OCI-LY7 (cell line): ENCODE measurements around the gene VTI1A. TPM values are rescaled to one million over a fixed set of nuclear protein-coding genes. Genes with fewer than 3 reads are reported as not detected.

Experiments
- BruUV-seq: library from RNA; stranded (reverse); fragments of 400-500 nt; replicated peaks from 2 replicates; lab custom pipeline; 2021; lab: Mats Ljungman, UMichigan
- CTCF ChIA-PET: fragments of 300-600 bp; sonication (Branson Sonifier 250); formaldehyde crosslinking; loops from one replicate; lab custom pipeline; 2022; ENCODE audit warnings: antibody characterized with exemption; ENCODE audit not compliant: unreplicated experiment; lab: Charles Lee
- POLR2A ChIA-PET: fragments of 300-600 bp; sonication (Branson Sonifier 250); formaldehyde crosslinking; loops from one replicate; lab custom pipeline; 2022; ENCODE audit warnings: antibody characterized with exemption; lab: Charles Lee
- DNase-seq: peaks from one replicate; pipeline ENCODE4 v3.0.0-alpha.2; 2015; ENCODE audit warnings: low spot score
- H2AFZ ChIP-seq: fragments of 200-600 bp; sonication (generic), shearing (Covaris generic); 2 replicates; pipeline ENCODE4 v1.6.1; 2014; ENCODE audit warnings: mild to moderate bottlenecking, antibody characterized with exemption, low read length, moderate library complexity
- H3K27ac ChIP-seq: fragments of 200-600 bp; sonication (generic); 2 replicates; pipeline ENCODE4 v1.5.1; 2014; ENCODE audit warnings: mixed run types, low read depth, mild to moderate bottlenecking, moderate library complexity, low read length, inconsistent platforms; ENCODE audit not compliant: poor library complexity, severe bottlenecking
- H3K36me3 ChIP-seq: fragments of 200-600 bp; sonication (generic); 2 replicates; pipeline ENCODE4 v1.6.1; 2014; ENCODE audit warnings: mild to moderate bottlenecking, antibody characterized with exemption, low read length, moderate library complexity, mixed read lengths; ENCODE audit not compliant: insufficient read depth
- H3K4me1 ChIP-seq: fragments of 200-600 bp; sonication (generic); 2 replicates; pipeline ENCODE4 v1.5.1; 2014; ENCODE audit warnings: mild to moderate bottlenecking, low read length; ENCODE audit not compliant: insufficient read depth, poor library complexity, severe bottlenecking
- H3K4me2 ChIP-seq: fragments of 200-600 bp; sonication (generic); 2 replicates; pipeline ENCODE4 v1.6.1; 2014; ENCODE audit warnings: mild to moderate bottlenecking, low read length
- H3K4me3 ChIP-seq: fragments of 200-600 bp; sonication (generic); 2 replicates; pipeline ENCODE4 v1.5.1; 2014; ENCODE audit warnings: mild to moderate bottlenecking, low read depth, low read length; ENCODE audit not compliant: poor library complexity, severe bottlenecking
- H3K79me2 ChIP-seq: fragments of 200-600 bp; sonication (generic); 2 replicates; pipeline ENCODE4 v1.6.1; 2016; ENCODE audit warnings: low read depth, mild to moderate bottlenecking, low read length, moderate library complexity, mixed read lengths; ENCODE audit not compliant: insufficient read depth
- H3K9me2 ChIP-seq: fragments of 200-600 bp; sonication (generic); 2 replicates; pipeline ENCODE4 v1.6.1; 2016; ENCODE audit warnings: mild to moderate bottlenecking, low read length, mixed read lengths; ENCODE audit not compliant: insufficient read depth
- H3K9me3 ChIP-seq: fragments of 200-600 bp; sonication (generic); 2 replicates; pipeline ENCODE4 v1.6.1; 2014; ENCODE audit warnings: mild to moderate bottlenecking, mixed run types, low read length, mixed read lengths
- H4K20me1 ChIP-seq: fragments of 200-600 bp; sonication (generic); 2 replicates; pipeline ENCODE4 v1.6.1; 2014; ENCODE audit warnings: mild to moderate bottlenecking, antibody characterized with exemption, low read length, moderate library complexity, mixed read lengths; ENCODE audit not compliant: insufficient read depth
- EZH2phosphoT487 ChIP-seq: fragments of 200-600 bp; sonication (generic); IDR thresholded peaks from 2 replicates; pipeline ENCODE4 v1.6.1; 2018; ENCODE audit warnings: low read depth, borderline replicate concordance, mild to moderate bottlenecking, mixed run types, antibody characterized with exemption, low read length, moderate library complexity, mixed read lengths
- intact Hi-C: fragments of 100-400 bp; cut with micrococcal nuclease; formaldehyde crosslinking; loops from one replicate; pipeline ENCODE4 v1.10.0; 2022; ENCODE audit not compliant: unreplicated experiment
- total RNA-seq, 2 experiments: library from RNA; depleted of rRNA in 1 of 2; stranded (reverse); fragments of >200 nt in 1 of 2; shearing (Covaris generic) in 1 of 2; gene quantifications; 2 replicates each; pipeline ENCODE4 v1.2.3, GENCODE V29; 2014 to 2022
- TF ChIP-seq, protein P1 (sequence below): fragments of 200-600 bp; sonication (generic); conservative IDR thresholded peaks from 2 replicates; pipeline ENCODE4 v1.5.1; 2014; ENCODE audit warnings: mild to moderate bottlenecking, antibody characterized with exemption, low read length, moderate library complexity, mixed read lengths

The VTI1A gene
- total RNA-seq, 2 experiments from 2014 or later, result 39.4 to 45.2 TPM

DNA sequence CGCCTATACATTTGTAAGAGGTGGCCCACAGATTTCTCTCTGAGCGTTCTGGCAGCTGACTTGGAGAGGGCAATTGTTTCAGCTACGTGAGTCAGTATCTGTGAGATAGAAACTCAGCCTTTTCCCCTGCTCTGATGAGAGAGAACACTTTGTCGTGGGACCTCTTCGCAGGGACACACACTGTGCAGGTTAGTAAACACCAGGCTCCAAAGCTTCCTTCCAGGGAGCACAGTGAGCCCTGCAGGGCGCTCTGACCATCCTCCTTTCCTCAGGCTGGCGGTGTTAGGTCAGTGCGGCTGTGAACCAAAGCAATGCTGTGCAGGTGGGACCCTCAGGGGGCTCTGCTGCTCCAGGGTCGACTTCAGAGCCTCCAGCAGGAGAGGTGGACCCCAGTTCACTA, 350.8 kb downstream of the VTI1A start:
- CTCF ChIA-PET, result no interaction called here
- no peak overlapping the region for H3K4me2 ChIP-seq
- POLR2A ChIA-PET, result no interaction called here
- TF ChIP-seq, protein P1, sequence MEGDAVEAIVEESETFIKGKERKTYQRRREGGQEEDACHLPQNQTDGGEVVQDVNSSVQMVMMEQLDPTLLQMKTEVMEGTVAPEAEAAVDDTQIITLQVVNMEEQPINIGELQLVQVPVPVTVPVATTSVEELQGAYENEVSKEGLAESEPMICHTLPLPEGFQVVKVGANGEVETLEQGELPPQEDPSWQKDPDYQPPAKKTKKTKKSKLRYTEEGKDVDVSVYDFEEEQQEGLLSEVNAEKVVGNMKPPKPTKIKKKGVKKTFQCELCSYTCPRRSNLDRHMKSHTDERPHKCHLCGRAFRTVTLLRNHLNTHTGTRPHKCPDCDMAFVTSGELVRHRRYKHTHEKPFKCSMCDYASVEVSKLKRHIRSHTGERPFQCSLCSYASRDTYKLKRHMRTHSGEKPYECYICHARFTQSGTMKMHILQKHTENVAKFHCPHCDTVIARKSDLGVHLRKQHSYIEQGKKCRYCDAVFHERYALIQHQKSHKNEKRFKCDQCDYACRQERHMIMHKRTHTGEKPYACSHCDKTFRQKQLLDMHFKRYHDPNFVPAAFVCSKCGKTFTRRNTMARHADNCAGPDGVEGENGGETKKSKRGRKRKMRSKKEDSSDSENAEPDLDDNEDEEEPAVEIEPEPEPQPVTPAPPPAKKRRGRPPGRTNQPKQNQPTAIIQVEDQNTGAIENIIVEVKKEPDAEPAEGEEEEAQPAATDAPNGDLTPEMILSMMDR, result no peak
- TF ChIP-seq EZH2phosphoT487, result no peak
- H3K9me2 ChIP-seq, result no peaks in the 10 kb centered on the region
- H4K20me1 ChIP-seq, result no peaks in the 10 kb centered on the region
- H3K9me3 ChIP-seq, result no peaks in the 10 kb centered on the region
- no peak for DNase-seq
- no peaks in the 10 kb centered on the region for H3K79me2 ChIP-seq
- no peak overlapping the region for H3K4me3 ChIP-seq
- H3K4me1 ChIP-seq, result no peaks in the 10 kb centered on the region
- no peak overlapping the region for H3K27ac ChIP-seq
- H2AFZ ChIP-seq, result no peak overlapping the region
- H3K36me3 ChIP-seq, result no peaks in the 10 kb centered on the region
- no TSS peak for BruUV-seq
- intact Hi-C loops, result no loop called here

DNA sequence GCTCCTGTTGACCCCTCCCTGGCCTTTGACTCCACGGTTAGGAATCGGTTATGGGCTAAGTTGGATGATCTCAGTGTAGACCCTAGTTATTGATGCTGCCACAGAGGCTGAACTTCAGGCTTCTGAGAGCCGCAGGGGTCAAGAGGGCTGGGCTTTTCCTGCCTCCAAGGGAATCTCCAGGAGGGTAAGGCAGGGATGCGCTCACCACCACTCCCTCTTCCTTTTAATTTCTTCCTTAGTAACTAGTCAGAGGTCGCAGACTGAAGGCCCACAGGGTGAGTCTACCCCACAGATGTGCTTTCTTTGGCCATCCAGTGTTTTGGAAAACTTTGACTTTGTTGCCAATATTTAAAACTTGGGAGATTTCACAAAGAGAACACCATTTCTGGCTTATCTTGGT, 352.0 kb downstream of the VTI1A start:
- Histone ChIP-seq H3K4me3 (no peak overlapping the region), H3K79me2 (no peaks in the 10 kb centered on the region), H3K4me2 (no peak overlapping the region), H4K20me1 (no peaks in the 10 kb centered on the region), H3K9me2 (no peaks in the 10 kb centered on the region), H2AFZ (no peak overlapping the region), H3K27ac (no peak overlapping the region), H3K9me3 (no peaks in the 10 kb centered on the region), H3K36me3 (no peaks in the 10 kb centered on the region), H3K4me1 (no peaks in the 10 kb centered on the region)
- DNase-seq, result no peak
- TF ChIP-seq EZH2phosphoT487, result no peak
- TF ChIP-seq, protein P1, result no peak
- intact Hi-C loops, result no loop called here
- ChIA-PET CTCF (no interaction called here), POLR2A (no interaction called here)
- no TSS peak for BruUV-seq

DNA sequence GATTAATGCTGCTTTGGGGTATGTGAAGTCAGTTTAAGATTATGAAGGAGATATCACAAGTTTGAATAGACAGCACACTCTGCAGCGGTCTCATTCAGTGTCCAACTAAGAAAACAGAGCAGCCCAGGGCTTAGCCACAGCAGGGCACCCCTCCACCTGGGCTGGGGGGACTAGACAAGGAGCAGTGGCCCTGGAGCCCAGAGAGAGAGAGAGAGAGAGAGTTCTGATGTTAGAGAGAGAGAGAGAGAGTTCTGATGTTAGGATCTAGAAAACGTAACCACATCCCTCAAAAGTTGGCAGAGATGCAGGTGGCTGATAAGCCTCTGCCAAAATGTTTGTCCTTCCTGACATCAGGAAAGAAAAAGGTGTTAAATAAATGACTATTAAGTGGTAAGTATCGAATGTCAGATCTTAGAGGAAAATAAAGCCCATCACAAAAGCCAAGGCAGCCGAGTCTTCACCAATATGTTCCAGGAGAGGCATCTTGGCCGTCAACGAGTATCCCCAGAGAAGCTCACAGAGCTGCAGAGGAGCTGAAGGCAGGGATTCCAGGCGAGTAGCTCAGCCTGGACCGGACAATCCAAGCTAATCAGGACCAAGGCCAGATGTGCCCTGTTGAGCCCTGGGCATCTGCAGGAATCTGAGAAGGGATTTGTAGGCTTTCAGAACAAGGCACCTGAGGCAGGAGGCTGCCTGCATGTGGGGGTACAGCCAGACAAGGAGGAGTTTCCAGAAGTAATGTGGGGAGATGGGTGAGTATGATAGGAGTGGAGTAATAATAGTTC, 352.9 kb downstream of the VTI1A start:
- no TSS peak for BruUV-seq
- CTCF ChIA-PET, result no interaction called here
- no peaks in the 10 kb centered on the region for H3K36me3 ChIP-seq

More for the DNA sequence above, 352.9 kb downstream of the VTI1A start:
- POLR2A ChIA-PET, result no interaction called here
- H3K9me3 ChIP-seq, result no peaks in the 10 kb centered on the region
- no peaks in the 10 kb centered on the region for H3K4me1 ChIP-seq
- intact Hi-C loops, result no loop called here
- no peaks in the 10 kb centered on the region for H3K79me2 ChIP-seq
- H3K27ac ChIP-seq, result no peak overlapping the region
- DNase-seq, result no peak
- H2AFZ ChIP-seq, result no peak overlapping the region
- H4K20me1 ChIP-seq, result no peaks in the 10 kb centered on the region
- H3K4me3 ChIP-seq, result no peak overlapping the region
- TF ChIP-seq, protein P1, result no peak
- TF ChIP-seq EZH2phosphoT487, result no peak
- no peaks in the 10 kb centered on the region for H3K9me2 ChIP-seq
- H3K4me2 ChIP-seq, result no peak overlapping the region
